A673 (cell line): ENCODE results near the gene STPG4. TPM values are rescaled to one million over a fixed set of nuclear protein-coding genes. Genes with fewer than 3 reads are reported as not detected.

Source experiments
- BruUV-seq: library from RNA; stranded (reverse); fragments of 400-500 nt; replicated peaks from 2 replicates; lab custom pipeline; 2021; lab: Mats Ljungman, UMichigan
- CTCF ChIA-PET: fragments of 300-600 bp; sonication (Branson Sonifier 250); formaldehyde crosslinking; loops from one replicate; lab custom pipeline; 2022; ENCODE audit warnings: antibody characterized with exemption; lab: Charles Lee
- POLR2A ChIA-PET: fragments of 300-600 bp; sonication (Branson Sonifier 250); formaldehyde crosslinking; loops from one replicate; lab custom pipeline; 2022; ENCODE audit warnings: antibody characterized with exemption; ENCODE audit not compliant: low non-redundant PET; lab: Charles Lee
- DNase-seq: peaks from one replicate; pipeline ENCODE4 v3.0.0-alpha.2; 2015; ENCODE audit warnings: low spot score
- H3K27ac ChIP-seq: fragments of 200-600 bp; sonication (generic); 2 replicates; pipeline ENCODE4 v1.5.1; 2016; ENCODE audit warnings: mixed run types, low read depth, mild to moderate bottlenecking, mixed read lengths, antibody characterized with exemption, low read length; ENCODE audit not compliant: poor library complexity, severe bottlenecking
- H3K27me3 ChIP-seq: fragments of 200-600 bp; sonication (generic); replicated peaks from 2 replicates; pipeline ENCODE4 v1.6.1; 2017; ENCODE audit warnings: mixed run types, low read depth, mild to moderate bottlenecking, mixed read lengths, antibody characterized with exemption, low read length; ENCODE audit not compliant: insufficient read depth, poor library complexity
- H3K36me3 ChIP-seq: fragments of 200-600 bp; sonication (generic); 2 replicates; pipeline ENCODE4 v1.6.1; 2016; ENCODE audit warnings: mixed run types, mild to moderate bottlenecking, mixed read lengths, antibody characterized with exemption, low read length; ENCODE audit not compliant: insufficient read depth, poor library complexity, severe bottlenecking
- H3K4me1 ChIP-seq: fragments of 200-600 bp; sonication (generic); 2 replicates; pipeline ENCODE4 v1.6.1; 2017; ENCODE audit warnings: mixed run types, mild to moderate bottlenecking, mixed read lengths, antibody characterized with exemption, low read length; ENCODE audit not compliant: insufficient read depth, poor library complexity, severe bottlenecking
- H3K4me3 ChIP-seq: fragments of 200-600 bp; sonication (generic); 2 replicates; pipeline ENCODE4 v1.5.1; 2016; ENCODE audit warnings: low read depth, mixed run types, mild to moderate bottlenecking, mixed read lengths, low read length; ENCODE audit not compliant: poor library complexity, severe bottlenecking
- H3K9me3 ChIP-seq: fragments of 200-600 bp; sonication (generic); 2 replicates; pipeline ENCODE4 v1.6.1; 2016; ENCODE audit warnings: mixed run types, low read depth, mild to moderate bottlenecking, mixed read lengths, antibody characterized with exemption, low read length; ENCODE audit not compliant: poor library complexity, severe bottlenecking
- CTCF ChIP-seq: fragments of 300-800, 200-600 bp; sonication (generic); conservative IDR thresholded peaks from 2 replicates; pipeline ENCODE4 v1.5.1; 2017; ENCODE audit warnings: low read depth, mild to moderate bottlenecking, antibody characterized with exemption, low read length, moderate library complexity, mixed read lengths
- EZH2 ChIP-seq: fragments of 200-600 bp; sonication (generic); IDR thresholded peaks from 2 replicates; pipeline ENCODE4 v1.6.1; 2017; ENCODE audit warnings: borderline replicate concordance, low read depth, mild to moderate bottlenecking, mixed read lengths, antibody characterized with exemption, low read length; ENCODE audit not compliant: poor library complexity, severe bottlenecking
- intact Hi-C: fragments of 100-400 bp; cut with micrococcal nuclease; formaldehyde crosslinking; loops from one replicate; pipeline ENCODE4 v1.10.0; 2022; ENCODE audit not compliant: unreplicated experiment
- total RNA-seq: library from RNA; stranded (reverse); gene quantifications from 2 replicates; pipeline ENCODE4 v1.2.3, GENCODE V29; 2021

The STPG4 gene
- total RNA-seq, 1 experiment from 2014 or later = 0.75 TPM

- no peaks in the 10 kb centered on the region for H3K9me3 ChIP-seq
- H3K4me1 ChIP-seq = peaks cover 60% of the 10 kb centered on the region
- no peaks in the 10 kb centered on the region for H3K27me3 ChIP-seq
- intact Hi-C loops = no loop called here
- BruUV-seq = no TSS peak
- TF ChIP-seq CTCF (no peak), EZH2 (no peak)
- CTCF ChIA-PET = no interaction called here
- DNase-seq = no peak
- POLR2A ChIA-PET = interaction anchor here (0.6 kb wide), 1 partner anchor 22 kb away, joined by 6 read pairs; no protein-coding TSS in a partner anchor
- no peaks in the 10 kb centered on the region for H3K36me3 ChIP-seq
- no peak overlapping the region for H3K4me3 ChIP-seq
- no peak overlapping the region for H3K27ac ChIP-seq
Measured at GRCh38 chr2:47196046-47196445, 40.9 kb upstream of the STPG4 start.

DNA sequence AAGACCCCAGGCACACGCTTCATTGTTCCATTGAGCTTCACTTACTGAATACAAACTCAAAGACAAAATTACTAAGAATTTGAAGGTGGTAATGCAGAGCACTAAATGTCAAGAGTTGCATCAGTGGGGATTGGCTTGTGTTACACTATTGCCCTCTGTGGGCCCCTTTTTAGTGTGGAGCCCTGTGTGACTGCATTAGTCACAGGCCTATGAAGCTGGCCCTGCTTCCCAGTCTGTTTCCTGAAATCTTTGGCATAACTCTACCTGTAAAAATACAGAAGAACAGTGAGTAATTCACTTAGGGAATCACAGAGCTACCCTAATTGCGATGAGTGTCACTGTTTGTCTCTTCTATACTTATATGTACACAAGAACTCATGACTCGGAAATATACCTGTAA, 40.0 kb upstream of the STPG4 start:
- CTCF ChIA-PET = no interaction called here
- peaks cover 69% of the 10 kb centered on the region for H3K4me1 ChIP-seq
- no peaks in the 10 kb centered on the region for H3K27me3 ChIP-seq
- TF ChIP-seq EZH2 = no peak
- TF ChIP-seq CTCF = no peak
- intact Hi-C loops = no loop called here
- BruUV-seq = no TSS peak
- peak overlapping the region; percentile 89 for H3K27ac ChIP-seq
- H3K36me3 ChIP-seq = no peaks in the 10 kb centered on the region
- POLR2A ChIA-PET = no interaction called here
- H3K4me3 ChIP-seq = no peak overlapping the region
- DNase-seq = no peak
- no peaks in the 10 kb centered on the region for H3K9me3 ChIP-seq

DNA sequence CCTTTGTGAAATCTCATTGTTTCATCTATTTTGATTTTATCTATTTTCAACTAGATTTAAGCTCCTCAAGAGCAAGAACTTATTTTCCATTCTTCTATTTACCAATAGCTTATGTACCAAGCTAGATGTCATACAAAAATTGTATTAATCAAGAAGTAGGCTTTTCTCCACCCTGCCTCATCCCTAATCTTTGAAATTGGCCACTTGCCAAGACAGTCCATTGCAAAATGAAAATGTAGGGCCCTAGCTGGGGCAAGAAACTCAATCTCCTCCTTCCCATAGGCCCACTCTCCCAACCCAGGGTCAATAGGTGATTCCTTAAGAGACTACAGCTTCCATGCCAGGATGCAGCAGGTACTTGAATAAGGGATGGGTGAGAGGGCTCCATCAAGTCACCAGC, 39.3 kb upstream of the STPG4 start:
- H3K27ac ChIP-seq = peak overlapping the region; percentile 89
- peaks cover 70% of the 10 kb centered on the region for H3K4me1 ChIP-seq

More for the DNA sequence above, 39.3 kb upstream of the STPG4 start:
- intact Hi-C loops = no loop called here
- ChIA-PET POLR2A (no interaction called here), CTCF (no interaction called here)
- no peaks in the 10 kb centered on the region for H3K9me3 ChIP-seq
- TF ChIP-seq EZH2 (no peak), CTCF (no peak)
- no peaks in the 10 kb centered on the region for H3K27me3 ChIP-seq
- BruUV-seq = no TSS peak
- no peak overlapping the region for H3K4me3 ChIP-seq
- DNase-seq = peak; percentile 50
- H3K36me3 ChIP-seq = no peaks in the 10 kb centered on the region
